IMR-90 (cell line): ENCODE results near the gene FGF3. TPM values are rescaled to one million over a fixed set of nuclear protein-coding genes. Genes with fewer than 3 reads are reported as not detected.

ENCODE experiments used
- ATAC-seq: fragments of 200-7000 bp; cut with Tn5 transposase; 2 replicates; pipeline ENCODE4 v1.9.1; 2020; ENCODE audit warnings: low read depth, mild to moderate bottlenecking, moderate library complexity
- BruUV-seq: library from RNA; stranded (reverse); fragments of 400-500 nt; replicated peaks from 2 replicates; lab custom pipeline; 2021; lab: Mats Ljungman, UMichigan
- CTCF ChIA-PET: fragments of 300-600 bp; formaldehyde crosslinking; extraction: SDS; loops from one replicate; lab custom pipeline; 2021; ENCODE audit warnings: antibody characterized with exemption; lab: Yijun Ruan, JAX
- POLR2A ChIA-PET: fragments of 300-600 bp; sonication (Branson Sonifier 250); formaldehyde crosslinking; loops from one replicate; lab custom pipeline; 2022; ENCODE audit warnings: antibody characterized with exemption; ENCODE audit not compliant: unreplicated experiment; lab: Charles Lee
- DNase-seq: peaks from one replicate; pipeline ENCODE4 v3.0.0; 2013
- H2AFZ ChIP-seq: replicated peaks from 2 replicates; pipeline ENCODE3; 2013; ENCODE audit warnings: low read length, mild to moderate bottlenecking; ENCODE audit not compliant: poor library complexity
- H2AK5ac ChIP-seq: 2 replicates; pipeline ENCODE4 v1.6.1; 2013; ENCODE audit warnings: low read depth, low read length, inconsistent platforms
- H2AK9ac ChIP-seq: replicated peaks from 2 replicates; pipeline ENCODE3; 2013; ENCODE audit warnings: mild to moderate bottlenecking, low read depth, low read length, moderate library complexity; ENCODE audit not compliant: poor library complexity
- H2BK120ac ChIP-seq: 2 replicates; pipeline ENCODE4 v1.6.1; 2013; ENCODE audit warnings: low read depth, low read length, inconsistent platforms
- H2BK15ac ChIP-seq: 3 replicates; pipeline ENCODE4 v1.6.1; 2013; ENCODE audit warnings: low read depth, low read length, inconsistent platforms
- H2BK20ac ChIP-seq: 2 replicates; pipeline ENCODE4 v1.6.1; 2013; ENCODE audit warnings: low read depth, mild to moderate bottlenecking, inconsistent platforms, low read length, moderate library complexity
- H2BK5ac ChIP-seq: 2 replicates; pipeline ENCODE4 v1.6.1; 2013; ENCODE audit warnings: mild to moderate bottlenecking, low read depth, low read length, inconsistent platforms; ENCODE audit not compliant: poor library complexity, severe bottlenecking
- H3K14ac ChIP-seq: replicated peaks from 2 replicates; pipeline ENCODE4 v1.6.1; 2013; ENCODE audit warnings: low read depth, low read length, inconsistent platforms
- H3K18ac ChIP-seq: 2 replicates; pipeline ENCODE4 v1.6.1; 2013; ENCODE audit warnings: low read depth, low read length, control low read depth
- H3K23ac ChIP-seq: 2 replicates; pipeline ENCODE4 v1.6.1; 2013; ENCODE audit warnings: low read depth, low read length, inconsistent platforms
- H3K27ac ChIP-seq: 2 replicates; pipeline ENCODE4 v1.5.1; 2013; ENCODE audit warnings: mild to moderate bottlenecking, control low read depth, low read length; ENCODE audit not compliant: insufficient read depth
- H3K27me3 ChIP-seq: 2 replicates; pipeline ENCODE4 v1.6.1; 2013; ENCODE audit warnings: low read length; ENCODE audit not compliant: control insufficient read depth, insufficient read depth
- H3K36me3 ChIP-seq: 2 replicates; pipeline ENCODE4 v1.6.1; 2013; ENCODE audit warnings: low read length, mixed read lengths; ENCODE audit not compliant: control insufficient read depth, insufficient read depth
- H3K4ac ChIP-seq: 2 replicates; pipeline ENCODE4 v1.6.1; 2013; ENCODE audit warnings: low read depth, low read length, inconsistent platforms
- H3K4me1 ChIP-seq: 2 replicates; pipeline ENCODE4 v1.6.1; 2013; ENCODE audit warnings: low read length, mixed read lengths; ENCODE audit not compliant: control insufficient read depth, insufficient read depth
- H3K4me2 ChIP-seq: 2 replicates; pipeline ENCODE4 v1.6.1; 2013; ENCODE audit warnings: low read depth, mild to moderate bottlenecking, control low read depth, low read length, moderate library complexity
- H3K4me3 ChIP-seq: 2 replicates; pipeline ENCODE4 v1.5.1; 2013; ENCODE audit warnings: low read depth, mild to moderate bottlenecking, control low read depth, low read length, moderate library complexity; ENCODE audit not compliant: insufficient read depth
- H3K56ac ChIP-seq: 2 replicates; pipeline ENCODE4 v1.6.1; 2013; ENCODE audit warnings: low read length, inconsistent platforms; ENCODE audit not compliant: insufficient read depth; ENCODE audit errors: extremely low read depth
- H3K79me1 ChIP-seq, 2 experiments: 2 replicates each; pipeline ENCODE4 v1.6.1; 2013; ENCODE audit warnings: low read length in 2 of 2, inconsistent platforms in 1 of 2, low read depth in 1 of 2
- H3K9ac ChIP-seq: 2 replicates; pipeline ENCODE4 v1.6.1; 2013; ENCODE audit warnings: low read depth, low read length, control low read depth
- H3K9me1 ChIP-seq: 2 replicates; pipeline ENCODE4 v1.6.1; 2013; ENCODE audit warnings: low read length, inconsistent platforms; ENCODE audit not compliant: insufficient read depth
- H3K9me3 ChIP-seq: 2 replicates; pipeline ENCODE4 v1.6.1; 2013; ENCODE audit warnings: low read length; ENCODE audit not compliant: control insufficient read depth, insufficient read depth
- H4K20me1 ChIP-seq: 2 replicates; pipeline ENCODE4 v1.6.1; 2013; ENCODE audit warnings: low read length, inconsistent platforms; ENCODE audit not compliant: insufficient read depth
- H4K5ac ChIP-seq: 2 replicates; pipeline ENCODE4 v1.6.1; 2013; ENCODE audit warnings: mild to moderate bottlenecking, low read depth, low read length, control low read depth
- H4K8ac ChIP-seq, 2 experiments: 2 replicates each; pipeline ENCODE4 v1.6.1; 2013; ENCODE audit warnings: low read depth in 2 of 2, low read length in 2 of 2, control low read depth in 1 of 2, inconsistent platforms in 1 of 2
- H4K91ac ChIP-seq: 2 replicates; pipeline ENCODE4 v1.6.1; 2013; ENCODE audit warnings: low read depth, low read length, inconsistent platforms; ENCODE audit not compliant: insufficient read depth
- FOS ChIP-seq: fragments of 150-350 bp; IDR thresholded peaks from 2 replicates; pipeline ENCODE4 v1.6.1; 2016; ENCODE audit warnings: low read depth, low read length
- MAZ ChIP-seq: IDR thresholded peaks from 2 replicates; pipeline ENCODE4 v1.6.1; 2012; ENCODE audit warnings: low read depth, mild to moderate bottlenecking, low read length, improper control_type of control experiment, moderate library complexity, borderline replicate concordance
- MXI1 ChIP-seq: IDR thresholded peaks from 2 replicates; pipeline ENCODE4 v1.6.1; 2012; ENCODE audit warnings: low read depth, mild to moderate bottlenecking, low read length, moderate library complexity, borderline replicate concordance
- POLR2A ChIP-seq: IDR thresholded peaks from 2 replicates; pipeline ENCODE4 v1.6.1; 2012; ENCODE audit warnings: mild to moderate bottlenecking, low read depth, low read length
- RAD21 ChIP-seq: IDR thresholded peaks from 2 replicates; pipeline ENCODE4 v1.6.1; 2012; ENCODE audit warnings: low read length, improper control_type of control experiment
- RCOR1 ChIP-seq: IDR thresholded peaks from 2 replicates; pipeline ENCODE4 v1.6.1; 2012; ENCODE audit warnings: mild to moderate bottlenecking, low read length, improper control_type of control experiment; ENCODE audit not compliant: insufficient replicate concordance
- RFX5 ChIP-seq: IDR thresholded peaks from 2 replicates; pipeline ENCODE4 v1.8.0; 2012; ENCODE audit warnings: low read depth, mild to moderate bottlenecking, low read length, moderate library complexity
- SMC3 ChIP-seq: fragments of 150-350 bp; IDR thresholded peaks from 2 replicates; pipeline ENCODE4 v1.6.1; 2016; ENCODE audit warnings: low read depth, mild to moderate bottlenecking, antibody characterized with exemption, low read length, moderate library complexity
- WGBS, 2 experiments: methylation state at CpG; one replicate each; pipeline versions ENCODE4 v1.1.5 to v1.1.7; 2013; ENCODE audit warnings: missing lambda C conversion rate in 2 of 2; ENCODE audit not compliant: insufficient read length in 1 of 2; ENCODE audit errors: extremely low coverage in 2 of 2; 5-methylcytosine and 5-hydroxymethylcytosine counted together
- dilution Hi-C: fragments of 300-500 bp; cut with HindIII; formaldehyde crosslinking; loops from one replicate; pipeline ENCODE4 v1.14.3; 2018; ENCODE audit warnings: low sequenced_read_pairs; ENCODE audit not compliant: unreplicated experiment
- in situ Hi-C: fragments of 300-500 bp; cut with MboI; formaldehyde crosslinking; loops from 3 replicates; pipeline ENCODE4 v1.14.3; 2019; ENCODE audit warnings: low sequenced_read_pairs, inconsistent platforms, mixed read lengths
- intact Hi-C: fragments of 100-400 bp; cut with micrococcal nuclease; formaldehyde crosslinking; loops from 2 replicates; pipeline ENCODE4 v1.10.0; 2022
- polyA plus RNA-seq, 3 experiments: library from polyadenylated mRNA; depleted of rRNA; stranded (reverse); fragments of >200 nt; gene quantifications; 2 replicates each; pipeline ENCODE4 v1.2.3, GENCODE V29; 2012; ENCODE audit warnings: low replicate concordance in 1 of 3
- total RNA-seq: library from RNA; depleted of rRNA; stranded (reverse); fragments of >200 nt; gene quantifications from 2 replicates; pipeline ENCODE4 v1.2.3, GENCODE V29; 2012
- TF ChIP-seq, protein P1 (sequence below): conservative IDR thresholded peaks from 2 replicates; pipeline ENCODE4 v1.5.1; 2012; ENCODE audit warnings: mild to moderate bottlenecking, low read depth, low read length, improper control_type of control experiment

FGF3 gene
- total and polyA plus RNA-seq, 2 of the 4 experiments (the other 2 are of a cell fraction): not detected

DNA sequence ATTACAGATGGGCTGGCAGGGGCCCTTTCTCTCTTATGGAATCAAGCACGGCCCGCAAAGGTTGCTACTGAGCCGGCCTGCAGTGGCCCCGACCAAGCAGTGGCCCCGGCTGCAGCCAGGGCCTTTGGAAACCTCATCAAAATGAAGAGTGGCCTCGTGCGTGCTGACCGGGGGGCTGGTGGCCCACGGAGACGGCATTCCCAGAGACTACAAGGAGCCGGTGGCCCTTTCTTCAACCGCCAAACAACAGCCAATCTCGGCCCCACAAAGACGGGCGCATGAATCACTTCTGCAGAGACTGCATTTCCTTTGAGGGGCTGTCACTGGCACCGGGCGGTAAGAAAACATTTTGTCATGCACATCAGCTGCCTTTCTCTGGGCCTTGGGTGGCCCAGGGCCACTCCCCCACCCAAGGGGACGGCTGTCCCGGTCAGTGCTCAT is 43.1 kb upstream of the FGF3 start:
- H4K20me1 ChIP-seq: no peaks in the 10 kb centered on the region
- TF ChIP-seq RFX5: no peak
- TF ChIP-seq FOS: no peak
- no peak for TF ChIP-seq RAD21
- no peak for TF ChIP-seq RCOR1
- no peak for TF ChIP-seq SMC3
- TF ChIP-seq, protein P1, sequence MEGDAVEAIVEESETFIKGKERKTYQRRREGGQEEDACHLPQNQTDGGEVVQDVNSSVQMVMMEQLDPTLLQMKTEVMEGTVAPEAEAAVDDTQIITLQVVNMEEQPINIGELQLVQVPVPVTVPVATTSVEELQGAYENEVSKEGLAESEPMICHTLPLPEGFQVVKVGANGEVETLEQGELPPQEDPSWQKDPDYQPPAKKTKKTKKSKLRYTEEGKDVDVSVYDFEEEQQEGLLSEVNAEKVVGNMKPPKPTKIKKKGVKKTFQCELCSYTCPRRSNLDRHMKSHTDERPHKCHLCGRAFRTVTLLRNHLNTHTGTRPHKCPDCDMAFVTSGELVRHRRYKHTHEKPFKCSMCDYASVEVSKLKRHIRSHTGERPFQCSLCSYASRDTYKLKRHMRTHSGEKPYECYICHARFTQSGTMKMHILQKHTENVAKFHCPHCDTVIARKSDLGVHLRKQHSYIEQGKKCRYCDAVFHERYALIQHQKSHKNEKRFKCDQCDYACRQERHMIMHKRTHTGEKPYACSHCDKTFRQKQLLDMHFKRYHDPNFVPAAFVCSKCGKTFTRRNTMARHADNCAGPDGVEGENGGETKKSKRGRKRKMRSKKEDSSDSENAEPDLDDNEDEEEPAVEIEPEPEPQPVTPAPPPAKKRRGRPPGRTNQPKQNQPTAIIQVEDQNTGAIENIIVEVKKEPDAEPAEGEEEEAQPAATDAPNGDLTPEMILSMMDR: no peak
- no peak for TF ChIP-seq MXI1
- TF ChIP-seq POLR2A: no peak
- no peak for TF ChIP-seq MAZ
- no peak overlapping the region for H3K23ac ChIP-seq
- no peaks in the 10 kb centered on the region for H3K4me1 ChIP-seq
- no peak overlapping the region for H3K4me2 ChIP-seq
- H2BK120ac ChIP-seq: no peak overlapping the region
- no peaks in the 10 kb centered on the region for H3K36me3 ChIP-seq
- H3K4me3 ChIP-seq: no peak overlapping the region
- no peak overlapping the region for H2BK15ac ChIP-seq
- H3K27me3 ChIP-seq: peaks cover 66% of the 10 kb centered on the region
- no peak overlapping the region for H4K91ac ChIP-seq
- no peak overlapping the region for H3K56ac ChIP-seq
- no peaks in the 10 kb centered on the region for H3K79me1 ChIP-seq
- H3K9me1 ChIP-seq: no peaks in the 10 kb centered on the region
- BruUV-seq: no TSS peak
- no peak overlapping the region for H2BK20ac ChIP-seq
- no peak overlapping the region for H2AK9ac ChIP-seq
- POLR2A ChIA-PET: no interaction called here
- dilution Hi-C loops: no loop called here
- DNase-seq (no peak), ATAC-seq (no peak)
- 39% methylated on average over 15 of the region's 19 CpGs; no CpG with 5 or more reads in 1 of the 2 experiments for WGBS, 2 experiments
- no peak overlapping the region for H3K18ac ChIP-seq
- no peak overlapping the region for H3K27ac ChIP-seq
- no peak overlapping the region for H3K9ac ChIP-seq
- in situ Hi-C loops: no loop called here
- CTCF ChIA-PET: no interaction called here
- H3K4ac ChIP-seq: no peak overlapping the region
- H4K5ac ChIP-seq: no peak overlapping the region
- no peak overlapping the region for H2AFZ ChIP-seq
- H3K9me3 ChIP-seq: peaks cover 3% of the 10 kb centered on the region; the same call in 1 of the 2 replicates
- H2BK5ac ChIP-seq: no peak overlapping the region
- H4K8ac ChIP-seq: no peak overlapping the region
- no peak overlapping the region for H3K14ac ChIP-seq
- intact Hi-C loops: no loop called here
- no peak overlapping the region for H2AK5ac ChIP-seq
